T47D (cell line): ENCODE results near the gene WDR93.
"Not testable (repeated sequence)": the region's sequence is repeated elsewhere in the genome, so short reads cannot be mapped to it uniquely, and the experiment has no call there.

Source experiments
- DNase-seq, 2 experiments: peaks; one replicate each; pipeline versions ENCODE4 v3.0.0 to v3.0.0-alpha.2; 2011 to 2012; ENCODE audit warnings: low read depth in 1 of 2, low spot score in 1 of 2
- JUND ChIP-seq: IDR thresholded peaks from 2 replicates; pipeline ENCODE4 v1.6.1; 2012; ENCODE audit warnings: low read depth
- in situ Hi-C: cut with HindIII; loops from 2 replicates; pipeline ENCODE4 v1.10.0; 2016; ENCODE audit warnings: low sequenced_read_pairs, low pct_unique_long_range_greater_than_20kb

The WDR93 gene

DNA sequence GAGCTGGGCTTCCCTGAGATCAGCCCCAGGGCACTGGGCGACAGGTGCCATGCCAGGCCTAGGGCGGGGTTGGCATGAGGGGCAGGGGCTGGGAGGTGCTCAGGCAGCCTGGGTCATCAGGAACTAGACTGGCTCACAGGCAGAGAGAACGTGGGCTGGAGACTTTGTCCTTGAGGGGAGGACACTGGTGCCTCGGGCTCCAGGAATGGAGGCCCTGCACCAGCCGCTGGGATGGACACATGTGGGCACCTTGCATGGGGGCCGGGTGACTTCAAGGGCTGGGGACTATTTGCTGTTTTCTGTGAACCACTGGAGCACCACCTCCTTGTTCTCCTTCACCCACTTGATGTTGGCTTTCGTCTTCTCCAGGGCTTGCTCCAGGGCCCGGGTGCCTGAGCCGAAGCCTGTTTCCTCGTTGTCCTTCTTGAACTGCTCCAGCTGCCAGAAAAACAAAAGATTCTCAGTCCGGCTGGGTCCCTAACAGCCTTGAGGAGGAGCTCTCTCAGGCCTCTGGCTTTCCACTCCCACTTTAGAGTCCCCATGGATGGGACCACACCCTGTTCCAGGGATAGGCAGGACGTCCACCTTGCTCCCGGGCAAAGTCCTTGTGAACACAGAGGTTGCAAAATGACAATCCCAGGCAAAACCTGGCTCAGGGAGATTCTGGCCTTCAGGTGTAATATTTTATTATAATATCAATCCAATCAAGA is 94.6 kb downstream of the WDR93 start:
- no peak for TF ChIP-seq JUND
- peak in 1 of 2 experiments; percentile 60 for DNase-seq
- in situ Hi-C loops, result no loop called here

DNA sequence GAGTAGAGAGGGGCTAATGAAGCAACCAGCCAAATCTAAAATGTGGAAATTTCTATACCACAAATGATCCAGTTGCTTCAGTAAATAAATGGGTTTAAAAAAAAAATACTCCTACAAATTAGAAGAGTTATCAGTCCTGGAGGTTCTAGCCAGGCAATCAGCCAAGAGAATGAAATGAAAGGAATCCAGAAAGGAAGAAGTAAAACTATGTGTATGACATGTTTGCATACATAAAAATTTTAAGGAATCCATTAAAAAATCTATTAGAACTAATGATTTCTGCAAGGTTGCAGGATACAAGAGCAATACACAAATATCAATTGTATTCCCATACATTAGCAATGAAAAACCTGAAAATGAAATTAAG is 95.1 kb downstream of the WDR93 start:
- TF ChIP-seq JUND, result no peak
- in situ Hi-C loops, result no loop called here
- no peak for DNase-seq

DNA sequence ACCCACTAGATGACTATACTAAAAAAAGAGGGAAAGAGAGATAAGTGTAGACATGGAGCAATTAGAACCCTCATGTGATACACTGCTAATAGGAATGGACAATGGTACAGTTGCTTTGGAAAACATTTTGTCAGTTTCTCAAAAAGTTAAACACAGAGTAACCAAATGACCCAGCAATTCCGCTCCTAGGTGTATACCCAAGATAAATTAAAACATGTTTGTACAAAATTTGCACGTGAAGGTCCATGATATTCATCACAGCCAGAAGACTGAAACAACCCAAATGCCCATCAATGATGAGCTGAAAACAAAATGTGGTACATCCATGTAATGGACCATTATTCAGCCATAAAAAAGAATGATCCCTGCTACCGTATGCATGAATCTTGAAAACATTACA is 97.3 kb downstream of the WDR93 start:
- no peak for DNase-seq
- no peak for TF ChIP-seq JUND
- in situ Hi-C loops, result no loop called here

DNA sequence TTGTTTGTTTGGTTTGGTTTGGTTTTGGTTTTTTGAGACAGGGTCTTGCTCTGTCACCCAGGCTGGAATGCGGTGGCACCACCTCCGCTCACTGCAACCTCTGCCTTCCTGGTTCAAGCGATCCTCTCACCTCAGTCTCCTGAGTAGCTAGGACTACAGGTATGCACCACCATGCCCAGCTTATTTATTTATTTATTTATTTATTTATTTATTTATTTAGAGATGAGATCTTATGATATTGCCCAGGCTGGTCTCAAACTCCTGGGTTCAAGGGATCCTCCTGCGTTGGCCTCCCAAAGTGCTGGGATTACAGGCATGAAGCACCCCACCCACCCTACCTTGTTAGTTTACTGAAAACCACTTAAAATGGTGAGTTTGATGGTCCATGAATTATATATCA is 98.0 kb downstream of the WDR93 start:
- DNase-seq, in situ Hi-C loops: not testable (repeated sequence)

DNA sequence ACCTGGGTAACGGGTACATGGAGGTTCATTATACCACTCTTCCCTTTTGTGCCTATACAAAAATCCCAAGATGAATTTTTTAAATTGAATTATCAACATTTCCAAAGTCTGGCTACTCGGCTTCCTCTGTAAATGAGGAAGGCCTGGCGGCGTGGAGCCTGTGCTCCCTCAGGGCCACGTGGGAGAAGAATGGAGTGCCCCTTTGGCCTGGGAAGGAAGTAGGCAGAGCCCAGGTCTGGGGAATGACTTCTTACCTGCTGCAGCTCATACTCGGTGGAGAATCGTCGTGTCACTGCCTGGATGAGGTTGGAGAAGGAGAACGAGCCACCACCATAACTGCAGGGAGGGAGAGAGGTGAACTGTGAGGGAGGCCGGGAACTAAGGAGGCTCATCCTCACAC is 99.6 kb downstream of the WDR93 start:
- no peak for DNase-seq
- in situ Hi-C loops, result no loop called here
- no peak for TF ChIP-seq JUND

DNA sequence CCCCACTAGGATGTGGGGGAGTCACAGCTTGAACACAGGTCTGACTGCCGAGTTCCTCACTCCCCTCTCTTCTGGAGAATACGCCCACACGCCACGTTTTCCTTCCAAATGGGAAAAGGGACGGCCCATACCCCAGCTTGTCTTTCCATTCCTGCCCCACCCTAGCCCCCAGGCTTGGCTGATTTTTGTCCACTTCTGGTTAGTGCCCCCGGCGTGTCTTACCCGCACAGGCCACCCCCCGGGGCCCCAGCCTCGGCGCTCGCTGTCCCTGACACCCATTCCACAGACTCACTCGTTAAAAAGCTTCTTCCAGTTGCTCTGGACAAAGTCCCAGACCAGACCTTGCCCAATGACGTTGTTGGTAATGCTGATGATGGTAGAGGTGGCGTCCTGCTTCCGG is 100.0 kb downstream of the WDR93 start:
- no peak for DNase-seq
- TF ChIP-seq JUND, result no peak
- in situ Hi-C loops, result no loop called here

DNA sequence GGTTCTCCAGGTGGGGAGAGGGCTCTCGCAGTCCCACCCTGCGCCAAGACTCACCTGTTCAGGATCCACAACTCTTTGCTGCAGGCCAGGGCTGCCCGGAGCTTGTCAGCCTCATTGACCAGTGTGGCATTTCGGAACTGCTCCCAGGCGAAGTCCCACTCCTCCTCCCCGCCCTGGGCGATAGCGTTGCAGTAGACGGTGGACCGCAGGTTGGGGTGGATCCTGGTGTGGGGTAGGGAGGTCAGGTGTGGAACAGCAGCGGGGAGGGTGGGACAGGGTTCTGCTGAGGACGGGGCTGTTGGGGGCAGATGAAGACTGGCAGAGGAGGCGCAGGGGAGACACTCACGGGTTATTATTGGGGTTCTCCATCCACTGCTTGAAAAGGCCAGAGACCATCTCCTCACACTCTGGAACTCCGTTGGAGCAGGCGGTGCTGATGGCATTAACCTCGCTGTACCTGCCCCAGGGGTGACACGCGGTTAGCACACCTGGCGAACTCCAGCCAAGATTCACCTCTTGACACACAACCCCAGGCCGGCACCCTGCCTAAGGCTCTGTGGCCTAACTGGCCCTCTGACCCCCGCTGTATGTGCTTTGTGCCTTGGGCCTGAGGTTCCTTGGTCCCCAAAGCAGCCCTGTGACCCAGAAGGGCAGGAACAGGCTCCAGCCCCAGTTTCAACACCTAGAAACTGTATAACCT is 101.6 kb downstream of the WDR93 start:
- in situ Hi-C loops, result no loop called here
- DNase-seq, result no peak
- no peak for TF ChIP-seq JUND
